OCI-LY3 (cell line): ENCODE measurements around the gene IQCN.

Experiments used
- CTCF ChIP-seq: fragments of 200-600, 300-600 bp; sonication (generic); IDR thresholded peaks from 2 replicates; pipeline ENCODE4 v1.5.1; 2014; ENCODE audit warnings: antibody characterized with exemption, low read length, low read depth
- EZH2phosphoT487 ChIP-seq: fragments of 200-600 bp; shearing (Covaris generic); IDR thresholded peaks from 2 replicates; pipeline ENCODE4 v1.6.1; 2018; ENCODE audit warnings: antibody characterized with exemption, mixed run types, low read depth

GRCh38 chr19:18308948-18309325 is 34.7 kb upstream of the IQCN start:
- TF ChIP-seq CTCF (no peak), EZH2phosphoT487 (no peak)
